ENCODE results near the gene RHBDL1.

Gene RHBDL1

DNA sequence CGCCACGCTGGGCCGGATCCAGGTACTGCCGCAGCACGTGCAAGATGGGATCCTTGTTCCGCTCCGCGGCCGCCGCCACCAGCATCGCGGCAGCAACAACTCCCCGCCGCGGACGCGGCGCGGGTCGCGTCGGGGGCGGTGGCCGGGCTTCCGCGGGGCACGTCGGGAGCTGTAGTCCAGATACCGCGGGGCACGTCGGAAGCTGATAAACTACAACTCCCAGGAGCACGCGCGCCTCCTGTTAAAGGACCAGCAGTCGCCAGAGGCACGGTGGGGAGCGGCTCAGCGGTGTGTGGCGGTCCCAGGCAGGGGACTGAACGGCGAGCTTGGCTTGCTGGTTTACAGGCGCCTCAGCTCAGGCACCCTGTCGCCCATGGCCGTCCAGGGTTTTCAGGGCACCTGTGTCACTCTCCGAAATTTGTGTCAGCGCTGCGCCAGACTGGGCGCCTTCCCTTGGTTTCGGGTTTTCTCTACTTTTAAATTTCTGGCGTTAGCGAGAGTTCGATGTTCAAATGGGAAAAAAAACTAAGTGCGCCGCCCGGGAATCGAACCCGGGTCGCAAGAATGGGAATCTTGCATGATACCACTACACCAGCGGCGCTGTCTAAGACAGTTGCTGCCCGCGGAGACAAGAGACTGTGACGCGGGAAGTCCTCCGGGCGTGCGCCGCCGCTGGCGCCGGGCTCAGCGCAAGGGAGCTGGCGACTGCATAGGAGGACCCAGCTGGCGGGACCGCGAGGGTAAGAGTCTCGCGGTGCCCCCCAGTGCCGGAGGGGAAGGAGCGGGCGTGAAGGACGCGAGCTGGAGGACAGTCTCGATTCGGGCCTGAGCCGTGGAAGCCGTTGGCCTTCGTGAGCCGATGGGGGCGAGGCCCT, 39.0 kb upstream of the RHBDL1 start, which contains the start of gene METTL26 (continued):
- TF ChIP-seq, protein P1, sequence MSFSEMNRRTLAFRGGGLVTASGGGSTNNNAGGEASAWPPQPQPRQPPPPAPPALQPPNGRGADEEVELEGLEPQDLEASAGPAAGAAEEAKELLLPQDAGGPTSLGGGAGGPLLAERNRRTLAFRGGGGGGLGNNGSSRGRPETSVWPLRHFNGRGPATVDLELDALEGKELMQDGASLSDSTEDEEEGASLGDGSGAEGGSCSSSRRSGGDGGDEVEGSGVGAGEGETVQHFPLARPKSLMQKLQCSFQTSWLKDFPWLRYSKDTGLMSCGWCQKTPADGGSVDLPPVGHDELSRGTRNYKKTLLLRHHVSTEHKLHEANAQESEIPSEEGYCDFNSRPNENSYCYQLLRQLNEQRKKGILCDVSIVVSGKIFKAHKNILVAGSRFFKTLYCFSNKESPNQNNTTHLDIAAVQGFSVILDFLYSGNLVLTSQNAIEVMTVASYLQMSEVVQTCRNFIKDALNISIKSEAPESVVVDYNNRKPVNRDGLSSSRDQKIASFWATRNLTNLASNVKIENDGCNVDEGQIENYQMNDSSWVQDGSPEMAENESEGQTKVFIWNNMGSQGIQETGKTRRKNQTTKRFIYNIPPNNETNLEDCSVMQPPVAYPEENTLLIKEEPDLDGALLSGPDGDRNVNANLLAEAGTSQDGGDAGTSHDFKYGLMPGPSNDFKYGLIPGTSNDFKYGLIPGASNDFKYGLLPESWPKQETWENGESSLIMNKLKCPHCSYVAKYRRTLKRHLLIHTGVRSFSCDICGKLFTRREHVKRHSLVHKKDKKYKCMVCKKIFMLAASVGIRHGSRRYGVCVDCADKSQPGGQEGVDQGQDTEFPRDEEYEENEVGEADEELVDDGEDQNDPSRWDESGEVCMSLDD (tag by site-specific recombination; IDR thresholded peaks at IDR 0.05) = 0 out of 2 replicates have a peak, but pooled peaks have one; percentile 20
- TF ChIP-seq ZNF707 (tag by site-specific recombination; IDR thresholded peaks at IDR 0.05) (no peak), ZNF501 (tag by site-specific recombination; IDR thresholded peaks at IDR 0.05) (peak; percentile 86), ZNF274 (IDR thresholded peaks at IDR 0.05; ENCODE audit: low read length) (no peak), ZNF274 (tag by site-specific recombination; IDR thresholded peaks at IDR 0.05; ENCODE audit: borderline replicate concordance) (no peak), ZFP3 (tag by site-specific recombination; IDR thresholded peaks at IDR 0.05; ENCODE audit: low read depth) (no peak), ZBTB48 (tag by site-specific recombination; IDR thresholded peaks at IDR 0.05) (peak; percentile 64), ZNF792 (tag by site-specific recombination; IDR thresholded peaks at IDR 0.05) (no peak), ZNF324 (tag by site-specific recombination; IDR thresholded peaks at IDR 0.05) (peak; percentile 95), ZNF48 (tag by site-specific recombination; IDR thresholded peaks at IDR 0.05) (no peak), ZNF76 (tag by site-specific recombination; IDR thresholded peaks at IDR 0.05; ENCODE audit: borderline replicate concordance, low read depth) (peak; percentile 99), ZNF548 (tag by site-specific recombination; IDR thresholded peaks at IDR 0.05) (no peak), REPIN1 (tag by site-specific recombination; IDR thresholded peaks at IDR 0.05; ENCODE audit: low read depth) (0 out of 2 replicates have a peak, but pooled peaks have one; percentile 75), ZNF266 (tag by site-specific recombination; IDR thresholded peaks at IDR 0.05; ENCODE audit: low read depth) (no peak), ZNF701 (tag by site-specific recombination; IDR thresholded peaks at IDR 0.05) (no peak), ZNF175 (tag by site-specific recombination; IDR thresholded peaks at IDR 0.05) (no peak), ZNF843 (tag by site-specific recombination; IDR thresholded peaks at IDR 0.05) (peak; percentile 73), ZNF214 (tag by site-specific recombination; IDR thresholded peaks at IDR 0.05; ENCODE audit: borderline replicate concordance) (no peak), ZNF610 (tag by site-specific recombination; IDR thresholded peaks at IDR 0.05; ENCODE audit: borderline replicate concordance) (peak; percentile 99), ZFP69B (tag by site-specific recombination; IDR thresholded peaks at IDR 0.05) (peak; percentile 58), ZNF600 (tag by site-specific recombination; IDR thresholded peaks at IDR 0.05) (peak; percentile 50; the same call in 1 of the 2 replicates), ZNF155 (tag by site-specific recombination; IDR thresholded peaks at IDR 0.05) (no peak), ZNF544 (tag by site-specific recombination; IDR thresholded peaks at IDR 0.05) (no peak)
- TF ChIP-seq, protein P2, sequence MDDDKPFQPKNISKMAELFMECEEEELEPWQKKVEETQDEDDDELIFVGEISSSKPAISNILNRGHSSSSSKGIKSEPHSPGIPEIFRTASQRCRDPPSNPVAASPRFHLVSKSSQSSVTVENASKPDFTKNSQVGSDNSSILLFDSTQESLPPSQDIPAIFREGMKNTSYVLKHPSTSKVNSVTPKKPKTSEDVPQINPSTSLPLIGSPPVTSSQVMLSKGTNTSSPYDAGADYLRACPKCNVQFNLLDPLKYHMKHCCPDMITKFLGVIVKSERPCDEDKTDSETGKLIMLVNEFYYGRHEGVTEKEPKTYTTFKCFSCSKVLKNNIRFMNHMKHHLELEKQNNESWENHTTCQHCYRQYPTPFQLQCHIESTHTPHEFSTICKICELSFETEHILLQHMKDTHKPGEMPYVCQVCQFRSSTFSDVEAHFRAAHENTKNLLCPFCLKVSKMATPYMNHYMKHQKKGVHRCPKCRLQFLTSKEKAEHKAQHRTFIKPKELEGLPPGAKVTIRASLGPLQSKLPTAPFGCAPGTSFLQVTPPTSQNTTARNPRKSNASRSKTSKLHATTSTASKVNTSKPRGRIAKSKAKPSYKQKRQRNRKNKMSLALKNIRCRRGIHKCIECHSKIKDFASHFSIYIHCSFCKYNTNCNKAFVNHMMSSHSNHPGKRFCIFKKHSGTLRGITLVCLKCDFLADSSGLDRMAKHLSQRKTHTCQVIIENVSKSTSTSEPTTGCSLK (tag by site-specific recombination; IDR thresholded peaks at IDR 0.05) = no peak
- TF ChIP-seq, protein P3, sequence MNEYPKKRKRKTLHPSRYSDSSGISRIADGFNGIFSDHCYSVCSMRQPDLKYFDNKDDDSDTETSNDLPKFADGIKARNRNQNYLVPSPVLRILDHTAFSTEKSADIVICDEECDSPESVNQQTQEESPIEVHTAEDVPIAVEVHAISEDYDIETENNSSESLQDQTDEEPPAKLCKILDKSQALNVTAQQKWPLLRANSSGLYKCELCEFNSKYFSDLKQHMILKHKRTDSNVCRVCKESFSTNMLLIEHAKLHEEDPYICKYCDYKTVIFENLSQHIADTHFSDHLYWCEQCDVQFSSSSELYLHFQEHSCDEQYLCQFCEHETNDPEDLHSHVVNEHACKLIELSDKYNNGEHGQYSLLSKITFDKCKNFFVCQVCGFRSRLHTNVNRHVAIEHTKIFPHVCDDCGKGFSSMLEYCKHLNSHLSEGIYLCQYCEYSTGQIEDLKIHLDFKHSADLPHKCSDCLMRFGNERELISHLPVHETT (tag by site-specific recombination; IDR thresholded peaks at IDR 0.05) = peak; percentile 94
- TF ChIP-seq, protein P4, sequence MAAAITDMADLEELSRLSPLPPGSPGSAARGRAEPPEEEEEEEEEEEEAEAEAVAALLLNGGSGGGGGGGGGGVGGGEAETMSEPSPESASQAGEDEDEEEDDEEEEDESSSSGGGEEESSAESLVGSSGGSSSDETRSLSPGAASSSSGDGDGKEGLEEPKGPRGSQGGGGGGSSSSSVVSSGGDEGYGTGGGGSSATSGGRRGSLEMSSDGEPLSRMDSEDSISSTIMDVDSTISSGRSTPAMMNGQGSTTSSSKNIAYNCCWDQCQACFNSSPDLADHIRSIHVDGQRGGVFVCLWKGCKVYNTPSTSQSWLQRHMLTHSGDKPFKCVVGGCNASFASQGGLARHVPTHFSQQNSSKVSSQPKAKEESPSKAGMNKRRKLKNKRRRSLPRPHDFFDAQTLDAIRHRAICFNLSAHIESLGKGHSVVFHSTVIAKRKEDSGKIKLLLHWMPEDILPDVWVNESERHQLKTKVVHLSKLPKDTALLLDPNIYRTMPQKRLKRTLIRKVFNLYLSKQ (tag by site-specific recombination; IDR thresholded peaks at IDR 0.05; ENCODE audit: borderline replicate concordance) = no peak
- TF ChIP-seq, protein P5, sequence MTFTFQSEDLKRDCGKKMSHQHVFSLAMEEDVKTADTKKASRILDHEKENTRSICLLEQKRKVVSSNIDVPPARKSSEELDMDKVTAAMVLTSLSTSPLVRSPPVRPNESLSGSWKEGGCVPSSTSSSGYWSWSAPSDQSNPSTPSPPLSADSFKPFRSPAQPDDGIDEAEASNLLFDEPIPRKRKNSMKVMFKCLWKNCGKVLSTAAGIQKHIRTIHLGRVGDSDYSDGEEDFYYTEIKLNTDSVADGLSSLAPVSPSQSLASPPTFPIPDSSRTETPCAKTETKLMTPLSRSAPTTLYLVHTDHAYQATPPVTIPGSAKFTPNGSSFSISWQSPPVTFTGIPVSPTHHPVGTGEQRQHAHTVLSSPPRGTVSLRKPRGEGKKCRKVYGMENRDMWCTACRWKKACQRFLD (tag by site-specific recombination; IDR thresholded peaks at IDR 0.05) = no peak
- TF ChIP-seq, protein P6, sequence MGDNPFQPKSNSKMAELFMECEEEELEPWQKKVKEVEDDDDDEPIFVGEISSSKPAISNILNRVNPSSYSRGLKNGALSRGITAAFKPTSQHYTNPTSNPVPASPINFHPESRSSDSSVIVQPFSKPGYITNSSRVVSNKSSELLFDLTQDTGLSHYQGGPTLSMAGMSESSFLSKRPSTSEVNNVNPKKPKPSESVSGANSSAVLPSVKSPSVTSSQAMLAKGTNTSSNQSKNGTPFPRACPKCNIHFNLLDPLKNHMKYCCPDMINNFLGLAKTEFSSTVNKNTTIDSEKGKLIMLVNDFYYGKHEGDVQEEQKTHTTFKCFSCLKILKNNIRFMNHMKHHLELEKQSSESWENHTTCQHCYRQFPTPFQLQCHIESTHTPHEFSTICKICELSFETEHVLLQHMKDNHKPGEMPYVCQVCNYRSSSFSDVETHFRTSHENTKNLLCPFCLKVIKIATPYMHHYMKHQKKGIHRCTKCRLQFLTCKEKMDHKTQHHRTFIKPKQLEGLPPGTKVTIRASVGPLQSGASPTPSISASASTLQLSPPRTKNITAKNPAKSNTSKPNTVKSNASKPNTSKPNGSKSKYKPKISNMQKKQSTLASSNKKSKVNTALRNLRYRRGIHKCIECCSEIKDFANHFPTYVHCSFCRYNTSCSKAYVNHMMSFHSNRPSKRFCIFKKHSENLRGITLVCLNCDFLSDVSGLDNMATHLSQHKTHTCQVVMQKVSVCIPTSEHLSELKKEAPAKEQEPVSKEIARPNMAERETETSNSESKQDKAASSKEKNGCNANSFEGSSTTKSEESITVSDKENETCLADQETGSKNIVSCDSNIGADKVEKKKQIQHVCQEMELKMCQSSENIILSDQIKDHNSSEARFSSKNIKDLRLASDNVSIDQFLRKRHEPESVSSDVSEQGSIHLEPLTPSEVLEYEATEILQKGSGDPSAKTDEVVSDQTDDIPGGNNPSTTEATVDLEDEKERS (tag by site-specific recombination; IDR thresholded peaks at IDR 0.05) = no peak
